Retinal pigment epithelial cell (primary cell): ENCODE measurements around the gene C3AR1.
"Not testable (repeated sequence)": the region's sequence is repeated elsewhere in the genome, so short reads cannot be mapped to it uniquely, and the experiment has no call there.

Experiments
- DNase-seq: peaks from one replicate; pipeline ENCODE4 v3.0.0-alpha.2; 2010; ENCODE audit warnings: low read depth
- H3K4me3 ChIP-seq: 2 replicates; pipeline ENCODE4 v1.5.1; 2011; ENCODE audit warnings: mild to moderate bottlenecking, low read length, control low read depth, moderate library complexity
- TF ChIP-seq, protein P1 (sequence below): conservative IDR thresholded peaks from 2 replicates; pipeline ENCODE4 v1.5.1; 2011; ENCODE audit warnings: low read depth, low read length, control low read depth, inconsistent platforms

The C3AR1 gene

DNA sequence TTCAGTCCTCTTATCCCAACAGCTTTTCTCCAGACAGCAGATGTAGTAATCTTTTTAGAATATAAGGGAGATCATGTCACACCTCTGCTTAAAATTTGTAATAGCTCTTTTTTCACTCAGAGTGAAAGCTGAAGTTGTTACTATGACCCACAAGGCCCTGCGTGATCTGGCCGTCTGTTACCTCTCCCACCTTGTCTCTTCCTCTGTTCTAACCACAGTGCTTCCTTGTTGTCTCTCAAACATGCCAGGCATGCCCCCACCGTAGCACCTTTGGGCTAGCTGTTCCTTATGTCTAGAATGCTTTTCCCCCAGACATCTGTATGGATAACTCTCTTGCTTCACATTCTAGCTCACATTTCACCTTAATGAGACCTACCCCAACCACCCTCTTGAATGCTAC, 22.4 kb upstream of the C3AR1 start:
- DNase-seq: no peak
- no peak overlapping the region for H3K4me3 ChIP-seq
- TF ChIP-seq, protein P1, sequence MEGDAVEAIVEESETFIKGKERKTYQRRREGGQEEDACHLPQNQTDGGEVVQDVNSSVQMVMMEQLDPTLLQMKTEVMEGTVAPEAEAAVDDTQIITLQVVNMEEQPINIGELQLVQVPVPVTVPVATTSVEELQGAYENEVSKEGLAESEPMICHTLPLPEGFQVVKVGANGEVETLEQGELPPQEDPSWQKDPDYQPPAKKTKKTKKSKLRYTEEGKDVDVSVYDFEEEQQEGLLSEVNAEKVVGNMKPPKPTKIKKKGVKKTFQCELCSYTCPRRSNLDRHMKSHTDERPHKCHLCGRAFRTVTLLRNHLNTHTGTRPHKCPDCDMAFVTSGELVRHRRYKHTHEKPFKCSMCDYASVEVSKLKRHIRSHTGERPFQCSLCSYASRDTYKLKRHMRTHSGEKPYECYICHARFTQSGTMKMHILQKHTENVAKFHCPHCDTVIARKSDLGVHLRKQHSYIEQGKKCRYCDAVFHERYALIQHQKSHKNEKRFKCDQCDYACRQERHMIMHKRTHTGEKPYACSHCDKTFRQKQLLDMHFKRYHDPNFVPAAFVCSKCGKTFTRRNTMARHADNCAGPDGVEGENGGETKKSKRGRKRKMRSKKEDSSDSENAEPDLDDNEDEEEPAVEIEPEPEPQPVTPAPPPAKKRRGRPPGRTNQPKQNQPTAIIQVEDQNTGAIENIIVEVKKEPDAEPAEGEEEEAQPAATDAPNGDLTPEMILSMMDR: no peak

DNA sequence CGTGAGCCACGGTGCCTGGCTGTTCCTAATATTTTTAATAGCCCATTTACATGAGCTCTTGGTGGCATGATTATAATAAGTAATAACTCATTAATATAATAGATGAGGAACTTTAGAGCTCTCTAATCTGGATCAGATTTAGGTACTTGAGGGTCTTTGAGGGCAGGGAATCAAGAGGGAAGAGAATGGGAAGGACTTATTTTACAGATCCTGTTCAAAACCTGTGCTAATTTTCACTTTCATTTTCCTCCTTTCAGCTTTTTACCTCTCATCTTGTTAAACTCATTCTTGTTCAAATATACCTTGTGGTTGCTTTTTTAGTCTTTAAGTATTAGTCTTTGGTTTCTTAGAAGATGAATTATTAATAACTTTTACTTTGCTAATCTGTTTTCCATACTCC, 21.5 kb upstream of the C3AR1 start:
- TF ChIP-seq, protein P1: no peak
- DNase-seq: no peak
- H3K4me3 ChIP-seq: no peak overlapping the region

DNA sequence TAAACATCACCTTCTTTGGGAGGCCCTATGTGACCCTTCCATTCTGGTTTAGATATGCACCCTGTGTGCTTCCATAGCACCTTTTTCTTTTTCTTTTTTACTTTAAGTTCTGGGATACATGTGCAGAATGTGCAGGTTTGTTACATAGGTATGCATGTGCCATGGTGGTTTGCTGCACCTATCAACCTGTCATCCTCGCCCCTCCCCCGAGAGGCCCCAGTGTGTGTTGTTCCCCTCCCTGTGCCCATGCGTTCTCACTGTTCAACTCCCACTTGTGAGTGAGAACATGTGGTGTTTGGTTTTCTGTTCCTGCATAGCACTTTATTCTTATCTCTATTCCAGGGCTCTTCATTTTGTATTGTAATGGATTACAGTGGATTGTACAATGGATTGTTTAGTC, 18.2 kb upstream of the C3AR1 start:
- not testable (repeated sequence) for DNase-seq, H3K4me3 ChIP-seq

DNA sequence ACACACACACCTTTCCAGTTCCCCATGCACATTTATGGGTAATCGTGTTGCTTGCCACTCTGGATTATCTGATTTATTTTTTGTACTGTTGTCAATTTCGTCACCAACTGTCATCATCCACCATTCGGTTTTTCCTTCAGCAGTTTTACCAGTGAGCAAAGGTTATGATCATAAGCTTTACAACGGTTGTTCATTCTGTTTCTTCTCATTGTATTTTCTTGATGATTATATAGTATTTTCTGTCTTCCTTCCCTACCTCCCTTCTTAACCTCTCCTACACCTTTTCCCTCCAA, 16.6 kb upstream of the C3AR1 start:
- peak overlapping the region; percentile 100 for H3K4me3 ChIP-seq
- DNase-seq: no peak
- TF ChIP-seq, protein P1: no peak

DNA sequence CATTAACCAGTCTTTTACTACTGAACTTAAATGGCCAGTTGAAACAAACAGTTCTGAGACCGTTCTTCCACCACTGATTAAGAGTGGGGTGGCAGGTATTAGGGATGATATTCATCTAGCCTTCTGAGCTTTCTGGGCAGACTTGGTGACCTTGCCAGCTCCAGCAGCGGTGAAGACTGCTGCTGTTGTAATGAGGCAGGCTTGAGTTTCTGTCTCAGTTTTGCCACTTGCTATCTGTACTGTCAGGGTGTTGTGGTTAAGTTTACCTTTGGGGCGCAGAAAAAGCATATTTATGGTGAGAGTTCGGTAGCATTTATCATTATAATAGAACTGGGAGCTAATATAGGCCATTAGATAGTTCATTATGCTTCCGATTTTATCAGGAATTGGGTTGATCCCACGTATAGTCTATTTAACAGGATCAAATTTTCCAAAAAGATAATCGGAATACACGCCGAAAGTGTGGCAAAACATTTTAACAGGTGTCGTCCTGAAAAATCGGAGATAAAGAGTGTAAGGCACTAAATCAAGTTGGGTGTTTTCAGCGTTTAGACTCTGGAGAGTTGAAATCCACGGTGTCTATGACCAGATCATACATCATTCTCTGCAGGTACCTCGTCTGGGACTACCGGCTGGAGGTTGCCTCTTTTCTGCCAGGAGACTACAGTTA, 15.2 kb upstream of the C3AR1 start:
- DNase-seq: no peak
- TF ChIP-seq, protein P1: no peak
- peak overlapping the region; percentile 100 for H3K4me3 ChIP-seq

DNA sequence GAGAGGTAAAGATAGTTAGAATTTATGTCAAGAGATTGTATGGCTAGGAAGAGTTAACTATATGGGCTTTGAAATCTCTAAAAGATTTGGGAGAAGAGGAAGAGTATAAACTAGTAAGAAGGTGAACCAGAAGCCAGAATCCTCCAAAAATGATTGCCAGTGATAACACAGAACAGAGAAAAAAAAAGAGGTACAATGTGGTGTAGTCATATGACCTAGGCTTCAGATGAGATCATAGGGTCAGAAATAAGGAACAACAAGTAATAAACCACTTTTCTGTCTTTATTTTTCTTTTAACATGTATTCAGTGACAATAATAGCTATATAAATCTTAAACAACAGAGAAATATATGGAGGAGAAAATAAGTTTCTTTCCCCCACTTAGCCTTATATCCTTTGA, 14.0 kb upstream of the C3AR1 start:
- DNase-seq: no peak
- TF ChIP-seq, protein P1: no peak
- no peak overlapping the region for H3K4me3 ChIP-seq

DNA sequence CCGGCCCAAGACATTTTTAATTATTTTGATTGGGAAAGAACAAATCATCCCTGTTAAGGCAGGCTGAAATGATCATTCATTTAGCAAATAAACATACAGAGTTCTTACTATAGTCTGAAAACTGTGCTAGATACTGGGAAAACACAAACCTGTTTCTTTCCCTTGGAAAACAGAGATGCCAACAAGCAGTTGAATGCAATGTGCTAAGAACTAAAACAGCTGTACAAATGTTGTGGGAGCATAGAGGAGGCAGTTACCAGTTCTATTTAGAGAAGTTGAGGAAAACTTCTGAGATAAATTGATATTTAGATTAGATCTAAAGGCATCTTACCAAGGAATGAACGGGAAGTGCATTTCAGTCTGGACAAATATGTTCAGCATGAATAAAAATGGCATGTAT, 12.8 kb upstream of the C3AR1 start:
- DNase-seq: no peak
- TF ChIP-seq, protein P1: no peak
- no peak overlapping the region for H3K4me3 ChIP-seq

DNA sequence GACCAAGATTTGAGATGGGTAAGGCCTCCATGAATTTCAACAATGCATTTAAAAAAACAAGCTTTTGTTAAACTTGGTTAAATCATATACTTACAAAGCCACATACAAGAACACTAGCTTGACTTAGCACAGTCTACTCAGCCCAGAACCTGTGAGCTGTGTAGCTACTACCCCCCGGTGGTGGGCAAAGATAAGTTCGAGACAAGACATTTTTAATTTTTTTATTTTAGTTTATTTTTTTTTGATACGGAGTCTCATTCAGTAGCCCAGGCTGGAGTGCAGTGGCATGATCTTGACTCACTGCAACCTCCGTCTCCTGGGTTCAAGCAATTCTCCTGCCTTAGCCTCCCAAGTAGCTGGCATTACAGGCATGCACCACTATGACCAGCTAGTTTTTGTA, 12.2 kb upstream of the C3AR1 start:
- peak; percentile 34 for DNase-seq

More for the DNA sequence above, 12.2 kb upstream of the C3AR1 start:
- TF ChIP-seq, protein P1: peak; percentile 64
- H3K4me3 ChIP-seq: no peak overlapping the region
